ENCODE results near the gene MALRD1.

The MALRD1 gene

GRCh38 chr10:19347621-19348020, 299.0 kb downstream of the MALRD1 start:
- DNase-seq (ENCODE audit: low read depth in 1 of 2, low spot score in 1 of 2) = no peak

GRCh38 chr10:19367176-19367575, 318.6 kb downstream of the MALRD1 start:
- DNase-seq (ENCODE audit: low read depth in 1 of 2, low spot score in 1 of 2) = no peak

- no peak for DNase-seq (ENCODE audit: low read depth in 1 of 2, low spot score in 1 of 2)
Observed at GRCh38 chr10:19373988-19374387, 325.4 kb downstream of the MALRD1 start.

DNA sequence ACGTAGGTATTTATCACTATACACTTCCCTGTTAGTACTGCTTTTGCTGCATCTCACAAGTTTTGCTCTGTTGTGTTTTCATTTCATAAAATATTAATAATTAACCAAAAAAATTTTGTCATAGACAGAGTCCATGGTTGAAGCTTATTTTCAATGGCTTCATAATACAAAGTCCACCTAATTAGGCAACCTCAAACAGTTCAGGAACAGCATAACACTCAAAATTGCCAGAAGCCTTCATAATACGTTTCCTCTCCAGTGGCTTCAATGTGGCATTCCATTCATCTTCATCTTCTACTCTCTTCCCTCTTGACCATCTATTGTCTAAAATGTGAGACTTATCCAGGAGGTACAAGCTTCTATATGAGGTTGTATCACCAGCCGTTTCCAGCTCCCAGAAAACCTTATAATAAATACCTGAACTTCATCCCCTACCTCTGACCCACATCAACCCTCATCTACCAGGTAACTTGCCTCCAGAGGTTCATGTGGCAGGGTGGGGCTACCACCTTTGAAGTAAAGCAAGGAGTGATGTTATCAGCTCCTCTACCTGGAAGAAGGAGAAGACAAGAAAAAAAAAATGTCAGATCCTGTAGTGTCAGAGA, 337.3 kb downstream of the MALRD1 start:
- no peak for DNase-seq (ENCODE audit: low read depth in 1 of 2, low spot score in 1 of 2)

DNA sequence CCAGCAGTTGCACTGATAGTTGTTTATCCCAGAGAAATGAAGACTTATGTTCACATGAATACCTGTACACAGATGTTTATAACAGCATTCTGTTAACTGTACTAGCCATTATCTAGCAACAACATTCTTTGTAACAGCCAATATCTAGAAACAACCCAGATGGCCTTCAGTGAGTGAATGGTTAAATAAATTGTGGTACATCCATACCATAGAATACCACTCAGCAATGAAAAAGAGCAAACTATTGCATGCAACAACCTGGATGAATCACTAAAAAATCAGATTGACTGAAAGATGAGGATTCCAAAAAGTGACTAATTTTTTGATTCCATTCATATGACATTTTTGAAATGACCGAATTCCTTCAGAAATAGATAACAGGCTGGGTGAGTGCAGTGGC, 360.3 kb downstream of the MALRD1 start:
- no peak for DNase-seq (ENCODE audit: low read depth in 1 of 2, low spot score in 1 of 2)

GRCh38 chr10:19411119-19411518, 362.5 kb downstream of the MALRD1 start:
- no peak for DNase-seq (ENCODE audit: low read depth in 1 of 2, low spot score in 1 of 2)

- DNase-seq (ENCODE audit: low read depth in 1 of 2, low spot score in 1 of 2) = no peak
Observed at GRCh38 chr10:19412531-19412930, 363.9 kb downstream of the MALRD1 start.

DNA sequence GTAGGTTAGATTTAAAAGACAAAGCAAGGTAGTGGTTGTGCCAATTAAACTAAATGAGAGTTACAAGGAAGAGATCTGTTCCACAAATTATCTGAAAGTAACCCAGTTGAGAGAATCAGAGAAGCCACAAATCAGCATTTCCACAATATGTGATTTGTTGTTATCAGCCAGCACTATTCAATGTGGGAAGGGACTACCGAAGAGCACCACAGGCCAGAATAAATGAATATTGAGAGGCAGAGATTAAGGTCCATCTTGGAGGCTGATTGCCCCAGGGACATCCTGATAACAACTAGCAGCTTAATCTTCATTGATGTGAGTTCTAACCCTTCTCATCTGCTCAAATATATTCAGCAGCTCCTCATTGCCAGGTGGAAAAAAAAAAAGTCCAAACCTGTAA, 367.6 kb downstream of the MALRD1 start:
- DNase-seq (ENCODE audit: low read depth in 1 of 2, low spot score in 1 of 2) = no peak

GRCh38 chr10:19417740-19418139, 369.1 kb downstream of the MALRD1 start:
- no peak for DNase-seq (ENCODE audit: low read depth in 1 of 2, low spot score in 1 of 2)

GRCh38 chr10:19421674-19422073, 373.1 kb downstream of the MALRD1 start:
- no peak for DNase-seq (ENCODE audit: low read depth in 1 of 2, low spot score in 1 of 2)

- no peak for DNase-seq (ENCODE audit: low read depth in 1 of 2, low spot score in 1 of 2)
Observed at GRCh38 chr10:19426034-19426433, 377.4 kb downstream of the MALRD1 start.

DNA sequence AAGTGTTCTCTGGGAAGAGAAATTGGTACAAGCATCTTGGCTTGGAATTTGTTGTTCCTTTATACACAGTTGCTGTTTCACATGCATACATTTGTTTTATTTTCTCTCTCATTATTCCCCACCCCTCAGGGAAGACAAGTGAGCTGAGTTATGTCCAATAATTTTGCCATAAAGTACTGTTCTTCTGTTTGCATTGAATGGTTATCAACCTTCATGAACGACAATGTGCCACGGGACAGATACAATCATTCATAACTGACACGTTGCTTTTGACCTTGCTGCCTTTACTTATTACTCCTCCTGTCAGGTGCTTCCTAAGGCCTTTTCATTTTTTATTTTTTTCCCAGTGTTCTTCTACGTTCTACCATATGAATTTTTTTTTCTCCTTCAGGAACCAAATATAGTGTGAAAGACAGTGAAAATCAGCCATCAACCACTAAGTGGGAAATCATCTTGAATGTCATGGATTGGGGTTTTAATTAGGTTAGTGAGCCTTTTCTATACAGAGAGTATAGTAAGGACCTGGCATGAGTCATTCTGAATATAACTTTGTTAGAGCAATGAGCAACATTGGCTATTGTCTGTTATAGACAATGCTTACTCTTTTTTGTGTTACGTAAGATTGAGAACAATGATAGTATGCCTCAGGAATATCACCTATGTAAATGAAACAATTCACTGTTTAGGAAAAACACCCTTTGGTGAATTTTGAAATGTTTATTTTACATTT, 383.2 kb downstream of the MALRD1 start:
- no peak for DNase-seq (ENCODE audit: low read depth in 1 of 2, low spot score in 1 of 2)

DNA sequence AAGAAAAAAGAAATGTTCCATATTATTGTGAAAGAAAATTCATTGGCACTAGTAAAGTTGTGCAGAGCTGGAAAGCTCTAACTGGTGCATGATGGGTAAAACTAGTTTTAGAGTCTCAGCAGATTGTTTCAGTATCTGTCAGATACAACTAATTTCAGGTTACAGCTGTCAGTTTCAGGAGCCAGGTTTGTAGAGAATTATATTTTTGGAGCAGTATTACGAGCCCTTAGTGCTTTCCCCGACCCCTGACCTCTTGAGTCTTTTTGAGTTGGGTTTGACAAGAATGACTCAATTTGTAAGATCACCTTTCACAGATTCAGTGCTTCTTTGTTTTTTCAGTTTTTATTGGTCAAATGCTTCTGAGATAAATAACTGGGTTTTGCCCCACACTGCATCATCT, 401.3 kb downstream of the MALRD1 start:
- DNase-seq (ENCODE audit: low read depth in 1 of 2, low spot score in 1 of 2) = no peak

DNA sequence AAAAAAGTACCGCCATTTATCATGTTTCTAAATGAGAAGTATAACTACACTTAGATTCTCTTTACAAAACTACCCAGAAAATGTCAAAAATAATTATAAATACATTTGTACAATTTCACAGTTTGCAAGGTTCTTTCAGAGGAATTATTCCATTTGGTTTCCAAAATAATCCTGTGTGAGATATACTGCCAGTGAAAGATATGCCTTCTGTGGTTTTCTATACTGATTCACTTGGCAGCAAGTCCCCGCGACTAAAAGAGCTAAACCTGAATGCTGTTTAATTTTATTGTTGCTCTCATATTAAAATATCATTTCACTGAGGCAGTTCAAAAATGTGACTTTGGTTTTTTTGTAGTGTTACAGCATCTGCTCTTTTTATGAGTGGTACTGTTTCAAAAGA, 402.8 kb downstream of the MALRD1 start:
- DNase-seq (ENCODE audit: low read depth in 1 of 2, low spot score in 1 of 2) = no peak

DNA sequence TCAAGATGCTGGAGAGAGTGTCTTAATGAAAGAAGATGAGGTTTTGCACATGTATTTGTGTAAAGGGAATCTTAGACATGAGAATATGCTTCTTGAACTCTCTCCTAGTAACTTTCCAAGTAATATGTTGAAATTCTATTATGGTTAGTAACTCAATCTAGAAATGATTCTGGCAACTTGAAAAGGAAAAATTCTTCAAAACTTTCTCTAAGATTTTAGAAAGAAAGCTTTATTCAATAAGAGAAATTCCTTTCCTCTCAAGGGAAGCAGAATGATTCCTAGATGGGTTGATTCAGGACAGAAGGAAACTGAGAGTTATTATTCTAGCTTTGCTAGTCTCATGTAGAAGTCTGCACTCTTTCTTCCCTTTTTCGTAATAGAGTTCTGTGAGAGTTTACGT, 403.3 kb downstream of the MALRD1 start:
- no peak for DNase-seq (ENCODE audit: low read depth in 1 of 2, low spot score in 1 of 2)

GRCh38 chr10:19453967-19454366, 405.4 kb downstream of the MALRD1 start:
- DNase-seq (ENCODE audit: low read depth in 1 of 2, low spot score in 1 of 2) = no peak

GRCh38 chr10:19461588-19461987, 413.0 kb downstream of the MALRD1 start:
- no peak for DNase-seq (ENCODE audit: low read depth in 1 of 2, low spot score in 1 of 2)

DNA sequence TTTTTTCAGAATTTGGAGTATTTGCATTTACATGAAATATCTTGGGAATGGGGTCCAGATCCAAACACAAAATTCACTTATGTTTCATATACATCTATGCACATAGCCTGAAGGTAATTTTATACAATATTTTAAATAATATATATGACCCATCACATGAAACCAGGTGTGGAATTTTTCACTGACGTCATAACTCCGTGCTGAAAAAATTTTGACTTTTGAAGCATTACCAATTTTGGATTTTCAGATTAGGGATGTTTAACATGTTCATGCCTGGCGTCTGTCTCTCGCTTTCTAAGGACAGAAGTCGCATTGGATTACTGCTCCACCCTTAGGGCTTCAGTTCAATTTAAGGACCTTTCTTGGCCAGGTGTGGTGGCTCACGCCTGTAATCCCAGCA, 418.1 kb downstream of the MALRD1 start:
- no peak for DNase-seq (ENCODE audit: low read depth in 1 of 2, low spot score in 1 of 2)

- no peak for DNase-seq (ENCODE audit: low read depth in 1 of 2, low spot score in 1 of 2)
Observed at GRCh38 chr10:19468413-19468812, 419.8 kb downstream of the MALRD1 start.

DNA sequence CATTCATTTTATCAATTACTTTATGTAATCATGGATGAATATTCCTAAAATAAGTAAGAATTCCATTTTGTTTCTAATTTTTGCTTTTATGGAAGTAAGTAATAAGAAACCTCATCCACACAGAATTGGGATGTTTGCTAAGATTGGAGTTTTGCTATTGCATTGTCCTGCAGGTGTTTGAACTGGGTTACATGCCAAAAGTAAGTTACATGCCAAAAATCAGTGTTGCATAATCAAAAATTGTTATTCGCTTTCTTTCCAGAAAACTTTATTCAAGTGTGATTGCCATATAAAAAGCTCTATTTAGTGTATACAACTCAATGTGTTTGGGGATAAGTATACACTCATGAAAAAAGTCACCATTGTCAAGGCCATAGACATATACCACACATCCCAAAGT, 420.9 kb downstream of the MALRD1 start:
- DNase-seq (ENCODE audit: low read depth in 1 of 2, low spot score in 1 of 2) = no peak

GRCh38 chr10:19479854-19480253, 431.3 kb downstream of the MALRD1 start:
- no peak for DNase-seq (ENCODE audit: low read depth in 1 of 2, low spot score in 1 of 2)

DNA sequence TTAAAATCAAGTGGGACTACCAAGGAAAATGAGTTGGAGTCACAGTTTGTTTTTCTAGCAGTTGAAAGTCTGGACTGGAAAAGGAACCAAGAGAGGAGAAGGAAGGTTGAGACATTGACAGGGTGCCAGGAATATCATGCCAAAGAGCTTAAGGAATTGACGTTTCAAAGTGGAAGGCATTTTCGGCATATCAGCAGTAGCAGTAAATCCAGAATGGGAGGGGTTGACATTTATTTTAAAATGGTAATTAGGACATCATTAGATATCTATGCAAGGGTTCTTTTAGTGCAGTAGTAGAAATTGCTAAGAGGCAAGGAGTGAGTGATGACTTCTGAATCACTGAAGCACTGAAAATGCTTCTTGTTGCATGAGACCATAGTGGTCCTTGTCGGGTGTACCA, 431.8 kb downstream of the MALRD1 start:
- DNase-seq (ENCODE audit: low read depth in 1 of 2, low spot score in 1 of 2) = no peak

DNA sequence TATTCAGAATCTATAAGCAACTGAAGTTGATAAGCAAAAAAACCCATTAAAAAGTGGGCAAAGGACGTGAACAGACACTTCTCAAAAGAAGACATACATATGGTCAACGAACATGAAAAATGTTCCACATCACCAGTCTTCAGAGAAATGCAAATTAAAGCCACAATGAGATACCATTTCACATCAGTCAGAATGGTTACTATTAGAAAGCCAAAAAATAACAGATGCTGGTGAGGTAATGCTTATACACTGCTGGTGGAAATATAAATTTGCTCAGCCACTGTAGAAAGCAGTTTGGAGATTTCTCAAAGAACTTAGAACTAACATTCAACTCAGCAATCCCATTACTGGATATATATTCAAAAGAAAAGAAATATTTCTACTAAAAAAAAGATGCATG, 434.8 kb downstream of the MALRD1 start:
- no peak for DNase-seq (ENCODE audit: low read depth in 1 of 2, low spot score in 1 of 2)

Data from activated T-helper 1 cell treated with anti-CD3 and anti-CD28 coated beads, Interleukin-2, amount 50 U/mL, for 16 hours (primary cell).